HG02870 (cell line): ENCODE measurements around the gene SH3D19.
"Not testable (repeated sequence)": the region's sequence is repeated elsewhere in the genome, so short reads cannot be mapped to it uniquely, and the experiment has no call there.

Source experiments
- ATAC-seq: cut with Tn5 transposase; IDR thresholded peaks from one replicate; pipeline ENCODE4 v1.9.1; 2021; ENCODE audit warnings: mild to moderate bottlenecking, moderate library complexity; ENCODE audit not compliant: unreplicated experiment

SH3D19 gene

DNA sequence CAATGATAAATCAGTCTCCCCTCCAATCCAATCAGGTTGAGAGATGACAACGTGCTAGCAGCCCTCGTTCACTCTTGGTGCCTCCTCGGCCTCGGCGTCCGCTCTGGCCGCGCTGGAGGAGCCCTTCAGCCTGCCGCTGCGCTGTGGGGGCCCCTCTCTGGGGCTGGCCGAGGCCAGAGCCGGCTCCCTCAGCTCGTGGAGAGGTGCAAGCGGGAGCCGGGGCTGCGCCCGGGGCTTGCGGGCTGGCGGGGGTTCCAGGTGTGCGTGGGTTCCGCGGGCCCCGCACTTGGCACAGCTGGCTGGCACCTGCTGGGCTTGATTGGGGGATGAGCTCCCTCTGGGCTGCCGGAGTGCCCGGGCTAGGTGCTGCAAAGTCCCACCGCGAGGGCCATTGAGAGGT lies 89.4 kb downstream of the SH3D19 start:
- no peak for ATAC-seq

DNA sequence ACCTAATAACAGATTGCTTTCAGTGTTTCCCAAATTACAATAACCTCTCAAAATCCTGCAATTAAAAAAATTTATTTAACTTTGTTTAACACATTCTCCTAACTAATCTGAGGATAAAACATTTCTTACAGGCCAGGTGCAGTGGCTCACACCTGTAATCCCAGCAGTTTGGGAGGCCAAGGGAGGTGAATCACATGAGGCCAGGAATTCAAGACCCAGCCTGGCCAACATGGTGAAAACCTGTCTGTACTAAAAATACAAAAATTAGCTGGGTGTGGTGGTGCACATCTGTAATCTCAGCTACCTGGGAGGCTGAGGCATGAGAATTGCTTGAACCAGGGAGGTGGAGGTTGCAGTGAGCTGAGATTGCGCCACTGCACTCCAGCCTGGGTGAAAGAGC lies 90.0 kb downstream of the SH3D19 start:
- ATAC-seq: not testable (repeated sequence)

DNA sequence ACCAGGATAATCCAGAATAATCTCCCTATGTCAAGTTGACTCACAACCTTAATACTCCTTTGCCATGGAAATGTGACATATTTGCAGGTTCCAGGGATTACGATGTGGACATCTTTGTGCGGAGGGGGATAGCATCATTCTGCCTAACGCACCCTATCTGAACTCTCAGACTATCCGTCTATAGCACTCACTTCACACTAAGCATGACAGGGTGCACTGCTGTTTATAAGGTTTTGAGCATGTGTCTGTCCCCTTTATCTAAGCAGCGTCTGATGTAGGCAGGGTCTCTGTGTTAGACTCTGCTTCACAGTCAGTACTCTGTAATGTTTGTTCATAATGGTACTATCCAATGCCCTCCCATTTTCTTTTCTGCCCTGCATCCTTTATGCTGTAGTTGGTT lies 91.8 kb downstream of the SH3D19 start:
- no peak for ATAC-seq

DNA sequence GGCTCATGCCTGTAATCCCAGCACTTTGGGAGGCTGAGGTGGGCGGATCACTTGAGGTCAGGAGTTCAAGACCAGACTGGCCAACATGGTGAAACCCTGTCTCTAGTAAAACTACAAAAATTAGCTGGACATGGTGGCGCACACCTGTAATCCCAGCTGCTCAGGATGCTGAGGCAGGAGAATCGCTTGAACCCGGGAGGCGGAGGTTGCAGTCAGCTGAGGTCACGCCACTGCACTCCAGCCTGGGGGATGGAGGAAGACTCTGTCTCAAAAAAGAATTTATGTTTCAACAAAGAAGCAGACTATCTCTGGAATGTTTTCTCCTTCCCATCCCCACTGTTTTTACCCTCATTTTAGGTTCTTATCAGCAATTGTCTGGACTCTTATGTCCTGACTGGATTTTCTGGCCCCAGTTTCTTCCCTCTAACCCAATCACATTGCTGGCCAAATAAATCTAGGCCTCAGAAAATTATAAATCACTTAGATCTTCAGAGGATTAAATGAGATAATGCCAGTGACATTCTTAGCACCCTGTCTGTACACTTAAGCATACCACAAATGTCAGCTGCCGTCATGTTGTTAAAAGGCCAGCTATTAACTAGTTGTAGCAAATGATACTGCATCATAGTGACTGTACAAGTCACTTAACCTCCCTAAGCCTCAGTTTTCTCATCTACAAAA lies 93.3 kb downstream of the SH3D19 start:
- ATAC-seq: no peak

DNA sequence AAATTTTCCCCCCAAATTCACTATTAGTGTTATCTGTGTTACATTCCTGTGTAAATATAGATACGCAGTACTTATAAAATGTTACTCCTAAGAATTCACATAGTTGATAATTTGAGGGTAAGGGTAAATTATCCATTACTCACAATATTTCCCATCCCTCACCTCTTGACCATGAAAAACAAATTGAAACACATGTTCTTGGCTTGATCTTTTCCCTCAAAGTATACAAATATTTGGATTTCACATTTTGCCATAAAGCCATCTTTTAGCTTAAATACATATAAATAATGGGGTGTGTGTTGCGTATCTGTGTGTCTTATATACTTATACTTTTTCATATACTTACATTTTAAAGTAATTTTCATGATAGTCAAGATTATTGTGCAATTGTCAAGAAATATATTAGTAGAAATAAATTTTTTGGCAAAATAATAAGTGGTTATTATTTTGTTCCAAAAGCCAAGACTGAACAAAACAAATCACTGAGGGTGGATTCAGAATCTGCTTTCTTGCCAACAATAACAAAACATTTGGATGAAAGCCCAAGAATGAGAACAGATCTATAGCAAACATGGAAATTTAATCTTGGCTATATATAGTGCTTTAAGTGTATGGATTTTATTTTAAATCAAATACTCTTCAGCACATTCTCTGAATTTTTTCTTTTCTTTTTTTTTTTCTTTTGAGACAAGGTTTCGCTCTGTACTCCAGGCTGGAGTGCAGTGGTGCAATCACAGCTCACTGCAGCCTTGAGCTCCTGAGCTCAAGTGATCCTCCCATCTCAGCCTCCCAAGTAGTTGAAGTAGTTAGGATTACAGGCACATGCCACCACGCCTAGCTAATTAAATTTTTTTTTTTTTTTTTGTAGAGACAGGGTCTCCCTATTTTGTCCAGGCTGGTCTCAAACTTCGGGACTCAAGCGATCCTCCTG lies 97.0 kb downstream of the SH3D19 start:
- ATAC-seq: no peak

DNA sequence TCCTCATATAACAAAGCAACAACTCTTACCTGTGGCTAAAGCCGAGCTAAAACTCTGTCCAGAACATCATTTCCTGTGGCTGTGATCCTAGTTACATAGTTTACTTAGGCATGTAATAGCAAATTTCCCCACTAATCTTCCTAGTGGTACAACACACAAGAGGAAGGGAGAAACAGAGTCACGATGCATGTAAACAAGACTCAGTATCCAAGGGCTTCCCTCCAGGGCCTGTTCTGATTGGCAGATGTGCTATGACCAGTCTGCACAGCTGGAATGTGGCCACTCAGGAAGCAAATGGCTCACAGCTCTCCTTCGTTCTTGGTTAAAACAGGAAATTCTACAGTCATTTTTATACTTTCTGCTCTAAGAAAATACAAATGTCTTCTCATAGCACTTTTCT lies 97.7 kb downstream of the SH3D19 start:
- ATAC-seq: no peak

DNA sequence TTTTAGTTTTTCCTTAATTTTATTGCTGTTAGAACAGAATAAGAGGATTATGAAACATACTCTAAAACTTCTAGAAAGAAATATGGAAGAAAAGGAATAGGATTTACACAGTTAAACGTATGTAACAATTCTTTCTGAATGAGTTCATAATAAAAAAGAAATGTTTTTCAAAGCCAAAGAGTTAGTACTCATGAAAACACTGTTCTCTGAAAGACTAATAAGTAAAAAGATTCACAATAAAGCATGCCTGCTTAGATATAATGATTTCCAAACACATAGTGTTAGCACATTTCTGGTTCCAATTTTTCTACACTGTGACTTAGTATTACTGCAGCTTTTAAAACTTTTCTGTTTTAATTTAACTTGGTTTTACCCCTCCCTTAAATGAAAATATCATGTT lies 98.2 kb downstream of the SH3D19 start:
- ATAC-seq: no peak

DNA sequence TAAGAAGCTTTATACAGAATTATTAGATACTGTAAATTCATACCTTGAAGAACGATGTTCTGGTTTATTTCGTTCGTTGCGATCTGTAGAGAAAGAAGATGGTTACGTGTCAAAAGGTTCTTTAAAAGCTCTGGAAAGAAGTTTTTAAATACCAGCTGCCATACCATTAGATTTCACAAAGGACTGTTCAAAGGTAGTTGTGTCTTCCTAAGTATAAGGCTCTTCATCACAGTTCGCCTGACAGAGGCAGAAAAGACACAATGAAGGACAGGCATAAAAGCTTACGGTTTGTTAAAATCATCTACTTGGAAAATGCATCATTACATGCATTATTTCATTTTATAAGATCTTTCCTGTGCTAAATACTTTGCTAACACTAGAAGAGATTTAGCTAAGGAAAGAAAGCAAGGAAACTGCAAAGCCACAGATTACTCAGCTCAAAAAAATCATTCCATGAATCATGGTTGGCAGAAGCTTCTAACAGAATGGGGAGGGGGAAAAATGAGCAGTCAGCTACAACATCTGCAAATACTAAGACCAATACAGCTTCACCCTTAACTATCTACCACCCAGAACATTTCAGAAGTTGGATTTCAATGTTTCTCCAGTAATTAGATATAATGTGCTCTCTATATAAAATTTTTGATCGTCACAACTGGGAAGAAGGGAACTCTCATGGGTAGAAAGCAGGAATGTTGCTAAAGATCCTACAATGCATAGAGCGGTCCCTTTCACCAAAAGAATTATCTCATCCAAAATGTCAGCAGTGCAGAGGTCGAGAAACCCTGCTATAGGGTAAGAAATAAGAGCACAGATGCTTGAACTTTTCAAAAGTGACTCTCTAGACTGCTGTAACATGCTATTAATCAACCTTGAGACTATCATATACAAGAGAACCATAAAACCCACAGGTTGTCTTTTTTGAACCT lies 99.1 kb downstream of the SH3D19 start:
- no peak for ATAC-seq

DNA sequence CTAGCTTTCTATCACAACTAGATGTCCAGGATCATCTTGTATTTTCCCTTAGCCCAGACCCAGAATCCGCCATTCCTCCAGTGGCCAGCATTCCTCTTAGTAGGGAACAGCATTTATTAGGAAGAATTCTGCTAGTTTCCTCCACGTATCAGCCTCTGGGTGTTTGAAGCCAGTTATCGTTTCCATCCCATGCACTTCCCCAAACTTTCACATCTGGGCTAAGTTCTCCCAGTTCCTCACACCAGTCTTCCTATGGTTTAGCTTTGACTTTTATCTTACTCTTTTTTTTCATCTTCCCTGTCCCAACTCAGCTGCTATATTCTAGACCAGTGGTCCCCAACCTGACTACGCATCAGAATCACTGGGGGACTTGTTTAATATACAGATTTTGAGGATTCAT lies 101.9 kb downstream of the SH3D19 start:
- ATAC-seq: no peak

DNA sequence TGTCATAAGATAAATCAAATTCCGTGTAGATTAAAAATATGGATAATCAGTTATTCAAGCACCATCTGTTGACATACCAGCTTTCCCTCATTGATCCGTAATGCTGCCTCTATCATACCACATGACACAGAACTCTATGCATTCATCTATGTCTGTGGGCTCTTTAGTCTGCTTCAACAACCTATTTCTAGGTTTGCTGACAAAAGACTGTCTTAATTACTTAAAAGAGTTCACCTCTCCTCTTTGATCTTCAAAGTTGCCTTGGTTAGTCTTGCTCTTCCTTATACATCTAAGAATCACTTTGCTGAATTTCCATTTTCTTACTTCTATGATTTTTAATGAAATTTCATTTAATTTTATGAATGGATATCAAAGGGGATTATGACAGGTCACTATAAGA lies 105.5 kb downstream of the SH3D19 start:
- no peak for ATAC-seq

DNA sequence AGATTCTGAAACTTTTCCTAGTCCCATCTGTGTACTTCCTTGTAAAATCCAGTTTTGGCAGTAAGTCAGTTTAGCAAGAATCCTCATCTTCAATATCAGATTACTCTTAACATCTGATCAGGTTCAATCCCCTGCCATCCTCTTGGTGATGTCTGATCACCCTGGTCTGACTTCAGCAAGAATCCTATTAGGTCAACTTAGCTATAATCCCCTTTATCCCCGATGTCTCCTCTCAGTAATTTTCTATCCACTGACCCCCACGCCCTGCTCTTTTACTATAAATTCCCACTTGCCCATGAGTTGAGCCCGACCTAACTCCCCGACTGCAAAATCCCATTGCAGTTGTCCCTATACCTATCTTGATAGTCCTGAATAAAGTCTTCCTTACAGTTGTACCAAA lies 106.3 kb downstream of the SH3D19 start:
- ATAC-seq: no peak

DNA sequence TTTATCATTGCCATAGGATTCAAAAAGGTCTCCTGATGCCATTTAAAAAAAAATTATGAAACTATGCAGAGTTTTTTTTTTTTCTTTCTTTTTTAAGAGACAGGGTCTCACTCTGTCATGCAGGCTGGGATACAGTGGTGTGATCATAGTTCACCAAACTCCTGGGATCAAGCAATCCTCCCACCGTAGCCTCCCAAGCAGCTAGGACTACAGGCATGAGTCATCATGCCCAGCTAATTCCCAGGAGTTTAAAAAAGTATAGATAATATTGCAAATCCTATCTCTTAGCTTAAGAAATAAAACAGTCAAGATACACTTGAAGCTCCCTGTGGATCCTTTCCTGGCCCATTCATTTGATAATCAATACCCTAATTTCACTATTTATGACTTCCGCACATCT lies 107.1 kb downstream of the SH3D19 start:
- no peak for ATAC-seq

DNA sequence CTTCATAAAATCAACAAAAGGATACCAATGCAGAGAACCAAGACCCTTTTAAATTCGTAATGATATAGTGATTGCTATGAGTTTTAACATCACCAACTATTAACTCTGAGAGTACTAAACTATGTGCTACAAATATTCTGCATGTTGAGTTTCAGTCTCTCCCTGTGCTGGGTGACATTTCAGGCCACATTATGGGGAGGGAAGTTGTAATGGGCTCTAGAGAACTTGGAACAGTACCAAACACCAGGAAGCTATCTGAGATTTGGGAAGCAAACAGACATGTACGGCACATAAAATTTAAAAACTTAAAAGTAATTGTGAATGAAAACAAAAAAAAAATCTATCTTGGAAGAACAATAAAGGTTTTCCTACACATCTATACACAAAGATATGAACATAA lies 108.1 kb downstream of the SH3D19 start:
- ATAC-seq: no peak

DNA sequence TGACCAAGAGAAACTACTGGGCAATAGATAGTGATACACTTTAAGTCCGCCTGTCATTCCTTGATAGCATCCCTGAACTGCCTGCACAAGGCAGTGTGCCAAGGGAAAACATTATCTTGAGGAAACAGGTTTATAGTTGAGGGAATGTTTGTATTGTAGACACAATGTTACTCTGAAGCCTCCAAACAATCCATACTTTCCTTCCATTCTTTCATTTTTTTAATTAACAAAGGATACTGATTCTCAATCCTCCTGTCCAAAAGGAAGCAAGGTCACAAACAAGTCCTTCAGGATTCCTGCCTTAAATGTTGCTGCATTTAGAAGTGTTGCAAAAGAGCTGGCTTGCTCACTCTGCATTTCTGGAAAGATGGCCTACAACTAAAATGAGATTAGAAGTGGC lies 110.1 kb downstream of the SH3D19 start:
- no peak for ATAC-seq

DNA sequence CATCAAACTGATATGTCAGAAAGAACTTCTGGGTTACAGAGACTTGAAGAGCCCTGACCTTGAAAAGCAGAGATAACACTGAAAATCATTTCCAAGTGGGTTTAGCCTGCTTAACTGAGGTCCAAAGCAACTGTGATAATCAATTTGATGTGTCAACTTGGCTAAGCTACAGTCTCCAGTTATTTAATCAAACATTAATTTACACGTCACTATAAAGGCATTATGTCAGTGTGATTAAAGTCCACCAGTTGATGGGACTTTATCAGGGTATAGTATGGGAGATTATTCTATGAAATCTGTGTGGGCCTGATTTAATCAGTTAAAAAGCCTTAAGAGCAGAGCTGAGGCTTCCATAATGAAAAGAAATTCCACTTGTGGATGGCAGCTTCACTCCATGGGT lies 117.5 kb downstream of the SH3D19 start:
- ATAC-seq: no peak

DNA sequence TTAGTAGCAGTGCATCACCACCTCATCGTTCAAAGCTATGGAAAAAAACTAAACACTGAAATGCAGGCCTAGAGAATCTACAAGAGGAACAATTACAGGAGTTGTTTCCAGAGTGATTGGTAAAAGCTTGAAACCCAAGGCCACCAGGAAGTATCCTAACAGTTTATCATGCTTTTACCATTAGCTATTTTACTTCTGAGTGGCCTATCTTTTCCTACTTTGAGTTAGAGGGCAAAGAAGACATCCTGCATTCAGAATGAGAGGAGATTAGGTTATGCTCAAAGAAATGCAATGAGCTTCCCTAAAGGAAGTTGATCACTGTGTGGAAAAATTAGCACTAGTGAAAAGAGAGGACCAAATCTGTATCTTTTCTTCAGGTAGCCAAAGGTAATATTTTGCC lies 118.2 kb downstream of the SH3D19 start:
- no peak for ATAC-seq

DNA sequence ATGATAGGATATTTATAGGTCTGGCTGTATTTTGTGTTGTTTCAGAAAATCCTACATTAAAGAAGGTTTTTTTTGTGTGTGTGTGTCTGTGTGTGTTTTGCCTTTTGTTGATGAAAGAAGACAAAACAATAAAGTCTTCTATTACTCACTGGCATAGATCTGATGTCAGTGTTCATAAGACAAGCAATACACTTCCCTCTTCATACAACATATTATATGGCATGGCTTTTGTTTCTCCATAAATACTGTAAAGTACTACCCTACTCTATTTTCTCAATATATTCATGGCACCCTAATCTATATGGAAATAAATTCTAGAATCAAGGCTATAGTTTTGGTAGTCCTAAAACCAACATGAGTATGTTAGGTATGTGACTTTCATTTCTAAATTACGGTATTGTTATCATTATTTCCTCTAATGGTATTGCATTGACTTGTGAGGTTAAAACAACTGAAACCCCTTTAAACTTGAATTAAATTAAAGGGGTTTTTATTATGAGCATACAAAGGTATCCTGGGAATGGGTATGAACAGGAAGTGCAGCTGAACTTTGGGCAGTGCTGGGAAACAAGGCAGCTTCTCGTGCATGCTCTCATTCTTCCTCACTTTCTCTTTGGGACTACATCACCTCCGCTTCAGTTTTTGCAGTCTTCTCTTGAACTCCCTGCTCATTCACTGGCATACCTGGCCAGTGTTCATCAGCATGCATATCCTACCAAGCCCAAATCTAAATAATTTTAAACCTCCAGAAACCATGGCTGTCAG lies 119.0 kb downstream of the SH3D19 start:
- no peak for ATAC-seq

DNA sequence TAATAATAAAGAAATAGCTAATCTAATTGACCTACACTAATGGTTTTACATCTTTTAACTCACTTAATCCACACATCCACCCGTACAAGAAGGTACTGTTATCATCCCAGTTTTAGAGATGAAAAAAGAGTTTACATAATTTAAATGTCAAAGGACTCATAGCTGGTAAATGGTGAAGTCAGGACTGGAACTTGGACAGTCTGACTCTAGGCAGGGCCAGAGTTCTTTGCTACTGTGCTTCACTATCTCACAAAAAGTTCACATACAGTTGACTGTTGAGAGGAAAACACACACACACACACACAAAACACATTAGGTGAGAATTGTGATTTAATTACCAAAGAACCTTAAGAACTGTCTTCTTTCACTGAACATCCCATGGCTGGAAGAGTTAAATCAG lies 119.7 kb downstream of the SH3D19 start:
- no peak for ATAC-seq

DNA sequence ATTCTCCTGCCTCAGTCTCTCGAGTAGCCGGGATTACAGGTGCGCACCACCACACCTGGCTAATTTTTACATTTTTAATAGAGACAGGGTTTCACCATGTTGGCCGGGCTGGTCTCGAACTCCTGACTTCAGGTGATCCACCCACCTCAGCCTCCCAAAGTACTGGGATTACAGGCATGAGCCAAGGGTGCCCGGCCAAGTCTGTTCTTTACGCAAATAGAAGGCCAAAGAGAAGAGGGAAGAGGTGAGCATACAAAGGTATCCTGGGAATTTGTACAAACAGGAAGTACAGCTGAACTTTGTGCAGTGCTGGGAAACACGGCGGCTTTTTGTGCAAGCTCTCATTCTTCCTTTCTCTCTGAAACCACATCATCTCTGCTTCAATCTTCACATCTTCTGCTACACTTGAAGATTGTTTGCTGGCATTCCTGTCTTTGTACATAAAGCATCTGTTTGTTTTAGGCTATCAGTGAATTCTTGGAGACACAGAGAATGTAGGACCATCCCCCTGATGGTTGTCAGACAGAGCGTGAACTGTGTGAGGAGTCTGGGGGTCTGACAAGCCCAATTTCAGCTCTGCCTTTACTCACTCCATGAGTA lies 120.4 kb downstream of the SH3D19 start:
- ATAC-seq: no peak

DNA sequence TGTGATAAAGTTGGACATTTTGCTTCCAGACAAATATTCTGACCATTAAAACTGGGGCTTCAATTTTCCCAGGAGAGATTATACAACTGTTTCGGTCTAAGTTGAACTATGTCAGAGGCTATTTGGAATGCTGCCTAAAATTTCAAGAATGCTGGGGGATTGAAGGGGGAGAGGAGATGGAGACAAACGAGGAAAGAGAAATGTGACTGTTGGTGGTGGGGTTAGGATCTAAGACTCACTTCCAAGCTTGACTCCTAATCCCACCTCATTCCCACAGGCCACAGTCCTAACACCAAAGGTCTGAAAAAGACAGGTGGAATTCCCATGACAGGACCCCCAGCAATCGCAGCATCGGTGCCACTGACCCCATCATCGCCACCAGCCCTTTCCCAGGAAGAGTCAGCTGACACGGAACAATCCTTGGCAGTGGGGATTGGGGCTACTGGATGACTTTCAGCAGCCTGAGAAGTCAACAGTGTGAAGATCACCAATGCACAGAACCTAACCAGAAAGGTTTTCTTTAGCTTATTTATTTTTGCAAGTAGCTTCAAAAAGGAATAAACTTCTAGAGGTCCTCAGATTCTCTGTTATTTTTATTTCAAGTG lies 122.5 kb downstream of the SH3D19 start:
- no peak for ATAC-seq
